Suppressor macrophage treated with lipopolysaccharide for 4 hours (primary cell): ENCODE data around the gene UBE2I.
"Not testable (repeated sequence)": the region's sequence is repeated elsewhere in the genome, so short reads cannot be mapped to it uniquely, and the experiment has no call there.

ENCODE experiments used
- DNase-seq: peaks from one replicate; pipeline ENCODE4 v3.0.0-alpha.2; 2020

UBE2I gene

DNA sequence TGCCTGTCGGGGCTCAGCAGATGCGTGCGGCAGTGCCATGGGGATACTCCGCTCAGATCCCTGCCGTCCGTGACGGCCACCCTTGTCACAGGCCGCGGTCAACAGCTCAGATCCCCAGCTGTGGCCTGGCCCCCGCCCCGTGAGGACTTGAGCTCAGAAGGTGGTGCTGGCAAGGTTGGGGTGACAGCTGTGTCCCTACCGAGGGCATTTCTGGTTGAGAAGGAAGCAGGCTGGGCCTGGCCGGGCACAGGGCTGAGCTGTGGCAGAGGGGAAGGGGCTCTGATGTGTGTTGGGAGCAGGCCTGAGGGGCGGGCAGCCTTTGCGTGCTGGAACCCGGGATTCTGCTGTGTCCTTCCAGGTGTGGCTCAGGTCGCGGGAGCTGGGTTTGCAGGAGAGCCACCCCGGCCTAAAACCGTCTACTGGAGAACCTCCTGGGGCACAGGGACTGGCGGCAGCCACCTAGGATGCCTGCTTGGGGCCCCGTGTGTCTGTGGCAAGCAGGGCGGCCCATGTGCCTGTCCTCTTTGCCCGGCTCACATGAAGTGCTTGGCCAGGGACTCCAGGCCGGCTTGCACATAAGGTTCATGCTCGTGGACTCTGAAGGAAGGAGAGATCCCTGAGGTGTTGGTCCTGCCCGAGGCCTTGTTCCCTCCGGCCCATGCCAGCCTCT is 5.1 kb downstream of the UBE2I start:
- no peak for DNase-seq

DNA sequence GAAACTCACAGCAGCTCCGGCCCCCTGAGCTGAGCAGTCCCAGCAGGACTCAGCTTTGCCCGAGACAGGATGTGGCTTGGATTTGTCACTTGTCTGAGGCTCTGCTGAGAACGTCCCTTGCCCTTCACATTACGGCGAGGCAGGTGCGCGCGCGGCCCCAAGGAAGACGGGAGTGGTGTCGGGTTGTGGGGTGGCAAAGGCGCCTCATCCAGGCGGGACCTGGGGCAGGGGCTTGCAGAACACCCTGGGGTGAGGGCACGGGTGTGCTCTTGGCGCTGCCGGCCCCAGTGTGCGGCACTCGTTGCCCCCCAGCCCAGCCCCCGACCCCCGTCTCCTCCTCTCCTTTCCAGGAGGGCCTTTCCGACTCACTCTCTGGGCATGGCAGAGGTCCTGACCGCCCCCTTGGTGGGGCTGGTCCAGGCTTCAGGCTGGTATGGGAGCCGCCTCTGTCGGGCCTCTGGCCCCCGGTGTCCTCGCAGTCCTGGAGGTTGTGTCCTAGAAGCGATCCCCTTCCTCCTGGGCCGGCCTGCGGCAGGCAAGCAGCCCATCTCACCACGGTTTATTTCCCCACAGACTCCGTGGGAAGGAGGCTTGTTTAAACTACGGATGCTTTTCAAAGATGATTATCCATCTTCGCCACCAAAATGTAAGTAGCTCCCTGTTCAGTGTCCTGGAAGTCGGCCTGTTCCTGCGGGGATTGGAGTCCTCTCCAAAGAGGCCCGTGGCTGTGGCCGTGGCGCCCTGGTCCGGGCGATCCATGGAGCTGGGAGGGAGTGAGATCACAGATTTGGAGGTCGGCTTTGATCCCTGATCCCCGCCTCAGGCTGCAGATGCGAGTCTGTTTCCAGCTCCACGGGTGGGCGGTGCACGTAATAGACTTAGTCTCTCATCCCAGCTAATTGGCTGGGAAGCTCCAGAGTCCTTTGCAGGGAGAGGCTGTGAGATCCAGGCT is 5.9 kb downstream of the UBE2I start:
- DNase-seq: no peak

- no peak for DNase-seq
These were observed 6.6 kb downstream of the UBE2I start for GRCh38 chr16:1316033-1316405.

GRCh38 chr16:1317479-1318267 is 8.2 kb downstream of the UBE2I start:
- no peak for DNase-seq

GRCh38 chr16:1318268-1318545 is 8.8 kb downstream of the UBE2I start:
- no peak for DNase-seq

DNA sequence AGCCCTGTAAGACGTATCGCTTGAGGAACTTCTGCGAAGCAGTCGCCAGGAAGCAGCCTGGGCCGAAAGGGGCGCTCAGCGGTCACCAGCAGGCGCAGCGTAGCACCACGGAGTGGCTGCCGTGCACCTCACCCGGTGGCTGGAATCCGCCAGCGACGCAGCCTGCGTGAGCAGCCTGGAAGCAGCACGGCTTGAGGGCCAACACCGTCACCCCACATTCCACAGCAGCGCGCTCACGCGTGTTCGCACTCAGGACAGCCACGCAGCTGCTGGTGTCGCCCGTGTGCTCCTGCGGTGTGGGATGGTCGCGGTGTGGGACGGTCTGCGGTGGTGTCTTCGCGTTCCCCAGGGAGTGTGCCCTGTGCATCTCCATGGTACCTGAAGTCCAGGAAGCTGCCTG is 9.6 kb downstream of the UBE2I start:
- no peak for DNase-seq

GRCh38 chr16:1320097-1320496 is 10.7 kb downstream of the UBE2I start:
- DNase-seq: no peak

DNA sequence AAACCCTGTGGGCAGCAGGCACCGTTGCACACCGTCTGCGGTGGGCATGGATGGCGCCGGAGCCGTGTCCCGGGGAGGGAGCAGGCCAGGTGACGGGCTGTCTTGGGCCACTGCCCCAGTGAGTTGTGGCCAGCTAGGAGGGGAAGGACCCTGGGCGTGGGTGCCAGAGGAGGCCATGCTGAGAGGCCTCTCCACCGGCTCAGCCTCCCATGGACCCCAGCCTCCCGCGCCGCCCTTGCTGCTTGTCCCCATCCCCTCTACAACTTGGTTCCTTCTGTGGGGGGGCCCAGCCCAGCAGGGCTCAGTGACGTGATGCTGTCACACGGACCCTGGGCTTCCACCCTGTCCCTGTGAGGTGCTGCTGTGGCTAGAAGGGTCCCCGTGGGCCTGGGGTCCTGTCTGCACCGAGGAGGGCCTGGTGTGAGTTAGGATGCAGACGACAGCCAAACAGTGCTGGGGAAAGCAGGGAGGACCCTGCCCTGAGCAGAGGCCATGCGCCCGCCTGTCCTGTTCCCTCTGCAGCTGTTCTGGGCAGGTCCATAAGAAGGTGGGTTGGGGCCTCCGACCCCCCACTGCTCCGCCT is 11.3 kb downstream of the UBE2I start:
- DNase-seq: no peak

DNA sequence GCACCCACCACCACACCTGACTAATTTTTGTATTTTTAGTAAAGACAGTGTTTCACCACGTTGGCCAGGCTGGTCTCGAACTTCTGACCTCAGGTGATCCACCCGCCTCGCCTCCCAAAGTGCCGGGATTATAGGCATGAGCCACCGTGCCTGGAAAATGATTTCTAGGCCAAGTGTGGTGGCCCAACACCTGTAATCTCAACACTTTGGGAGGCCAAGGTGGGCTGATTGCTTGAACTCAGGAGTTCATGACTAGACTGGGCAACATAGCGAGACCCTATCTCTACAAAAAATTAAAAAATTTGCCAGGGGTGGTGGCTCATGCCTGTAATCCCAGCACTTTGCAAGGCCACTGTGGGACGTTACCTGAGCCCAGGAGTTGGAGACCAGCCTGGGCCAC is 13.0 kb downstream of the UBE2I start:
- no peak for DNase-seq

- DNase-seq: no peak
These were observed 14.1 kb downstream of the UBE2I start for GRCh38 chr16:1323296-1324239.

DNA sequence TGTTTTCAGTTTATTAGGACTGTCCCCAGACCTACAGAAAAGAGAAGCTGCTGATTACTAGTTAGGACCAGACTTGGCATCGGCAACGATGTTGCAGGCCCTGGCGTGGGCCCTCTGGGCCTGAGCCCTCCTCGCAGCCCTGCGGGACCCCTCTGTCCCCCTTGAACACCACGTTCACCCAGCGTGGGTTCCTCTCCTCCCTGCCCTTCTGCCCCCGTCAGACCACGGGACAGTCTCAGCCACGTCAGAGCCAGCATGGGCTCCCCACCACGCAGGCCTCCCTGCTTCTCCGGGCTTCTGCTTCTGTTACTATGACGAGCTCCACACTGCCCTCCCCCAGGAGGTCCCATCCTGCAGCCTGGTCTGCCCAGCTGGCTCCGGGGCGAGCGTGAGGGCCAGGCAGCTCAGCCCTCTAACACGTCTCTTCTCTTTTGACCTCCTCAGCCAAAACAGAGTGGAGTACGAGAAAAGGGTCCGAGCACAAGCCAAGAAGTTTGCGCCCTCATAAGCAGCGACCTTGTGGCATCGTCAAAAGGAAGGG is 14.9 kb downstream of the UBE2I start:
- no peak for DNase-seq

DNA sequence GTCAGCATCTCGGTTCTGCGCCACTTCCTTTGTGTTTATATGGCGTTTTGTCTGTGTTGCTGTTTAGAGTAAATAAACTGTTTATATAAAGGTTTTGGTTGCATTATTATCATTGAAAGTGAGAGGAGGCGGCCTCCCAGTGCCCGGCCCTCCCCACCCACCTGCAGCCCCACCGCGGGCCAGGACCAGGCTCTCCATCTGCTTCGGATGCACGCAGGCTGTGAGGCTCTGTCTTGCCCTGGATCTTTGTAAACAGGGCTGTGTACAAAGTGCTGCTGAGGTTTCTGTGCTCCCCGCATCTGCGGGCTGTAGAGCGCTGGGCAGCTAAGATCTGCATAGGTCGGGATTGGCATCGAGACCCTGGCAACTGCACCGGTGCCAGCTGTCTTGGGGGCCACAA is 15.8 kb downstream of the UBE2I start:
- no peak for DNase-seq

GRCh38 chr16:1325673-1326371 is 16.4 kb downstream of the UBE2I start:
- DNase-seq: no peak

- DNase-seq: no peak
These were observed 17.0 kb downstream of the UBE2I start for GRCh38 chr16:1326391-1326790.

DNA sequence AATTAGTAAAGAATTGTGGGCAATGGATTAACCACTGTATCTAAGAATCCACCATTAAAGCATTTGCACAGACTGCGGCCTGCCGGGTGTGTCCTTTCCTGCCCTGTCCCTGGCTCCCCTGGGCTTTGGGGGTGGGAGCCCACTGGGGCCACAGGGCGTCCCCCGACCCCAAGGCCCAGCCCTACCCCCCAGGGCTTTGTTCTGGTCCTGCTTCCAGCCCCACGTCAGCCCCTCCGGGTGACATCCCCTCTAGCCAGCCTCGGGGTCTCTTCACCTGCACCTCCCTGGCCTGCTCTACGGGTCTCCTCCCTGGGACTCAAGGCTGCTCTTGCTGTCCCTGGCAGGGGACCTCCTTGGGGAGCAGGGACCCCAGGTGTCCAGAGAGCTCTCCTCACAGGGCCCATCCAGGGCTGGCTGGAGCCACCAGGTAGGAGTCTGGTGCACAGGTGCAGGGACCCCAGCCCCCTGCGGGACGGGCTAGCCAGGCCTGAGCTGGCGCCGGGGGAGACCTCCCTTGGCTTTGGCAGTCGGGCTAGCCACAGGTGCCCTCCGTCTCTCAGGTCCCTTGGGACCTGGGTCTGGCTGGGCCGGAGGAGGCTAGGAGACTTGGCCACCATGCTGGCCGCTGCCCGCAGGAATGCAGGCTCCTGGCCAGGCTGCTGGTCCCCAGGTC is 17.6 kb downstream of the UBE2I start:
- DNase-seq: no peak

DNA sequence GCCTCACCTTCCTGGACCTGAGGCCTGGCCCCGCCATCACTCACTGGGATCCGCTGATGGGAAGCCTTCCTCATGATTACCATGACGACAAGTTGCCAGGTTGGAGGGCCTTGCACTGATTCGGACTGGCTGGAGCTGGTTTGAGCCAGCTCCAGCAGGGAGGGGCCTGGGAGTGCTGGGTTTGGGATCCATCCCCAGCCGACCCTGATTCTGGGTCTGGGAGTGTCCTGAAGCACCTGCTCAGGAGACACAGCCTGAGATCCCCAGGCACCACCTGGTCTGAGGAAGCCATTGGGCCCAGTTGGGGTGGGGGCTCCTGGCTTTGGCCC is 18.1 kb downstream of the UBE2I start:
- DNase-seq: no peak

DNA sequence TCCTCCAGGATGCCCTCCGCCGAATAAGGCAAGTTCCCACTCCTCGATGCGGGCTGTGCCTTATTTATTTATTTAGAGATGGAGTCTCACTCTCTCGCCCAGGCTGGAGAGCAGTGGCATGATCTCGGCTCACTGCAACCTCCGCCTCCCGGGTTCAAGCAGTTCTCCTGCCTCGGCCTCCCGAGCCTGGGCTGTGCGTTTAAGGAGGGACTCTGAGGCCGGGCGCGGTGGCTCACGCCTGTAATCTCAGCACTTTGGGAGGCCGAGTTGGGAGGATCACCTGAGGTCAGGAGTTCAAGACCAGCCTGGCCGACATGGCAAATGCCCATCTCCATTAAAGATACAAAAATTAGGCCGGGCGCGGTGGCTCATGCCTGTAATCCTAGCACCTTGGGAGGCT is 18.7 kb downstream of the UBE2I start:
- DNase-seq: not testable (repeated sequence)

DNA sequence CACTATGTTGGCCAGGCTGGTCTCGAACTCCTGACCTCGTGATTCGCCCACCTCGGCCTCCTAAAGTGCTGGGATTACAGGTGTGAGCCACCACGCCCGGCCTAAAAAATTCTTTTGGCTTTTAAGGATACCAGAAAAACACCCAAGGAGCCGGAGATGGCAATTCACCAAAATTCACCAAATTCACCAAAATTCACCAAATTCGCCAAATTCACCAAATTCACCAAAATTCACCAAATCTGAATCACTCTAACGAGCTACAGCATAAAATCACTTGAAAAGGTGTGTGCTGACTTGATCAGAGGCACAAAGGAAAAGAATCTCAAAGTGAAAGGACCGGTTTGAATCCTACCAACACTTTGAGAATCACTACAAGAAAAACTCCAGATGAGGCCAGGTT is 19.5 kb downstream of the UBE2I start:
- DNase-seq: not testable (repeated sequence)

DNA sequence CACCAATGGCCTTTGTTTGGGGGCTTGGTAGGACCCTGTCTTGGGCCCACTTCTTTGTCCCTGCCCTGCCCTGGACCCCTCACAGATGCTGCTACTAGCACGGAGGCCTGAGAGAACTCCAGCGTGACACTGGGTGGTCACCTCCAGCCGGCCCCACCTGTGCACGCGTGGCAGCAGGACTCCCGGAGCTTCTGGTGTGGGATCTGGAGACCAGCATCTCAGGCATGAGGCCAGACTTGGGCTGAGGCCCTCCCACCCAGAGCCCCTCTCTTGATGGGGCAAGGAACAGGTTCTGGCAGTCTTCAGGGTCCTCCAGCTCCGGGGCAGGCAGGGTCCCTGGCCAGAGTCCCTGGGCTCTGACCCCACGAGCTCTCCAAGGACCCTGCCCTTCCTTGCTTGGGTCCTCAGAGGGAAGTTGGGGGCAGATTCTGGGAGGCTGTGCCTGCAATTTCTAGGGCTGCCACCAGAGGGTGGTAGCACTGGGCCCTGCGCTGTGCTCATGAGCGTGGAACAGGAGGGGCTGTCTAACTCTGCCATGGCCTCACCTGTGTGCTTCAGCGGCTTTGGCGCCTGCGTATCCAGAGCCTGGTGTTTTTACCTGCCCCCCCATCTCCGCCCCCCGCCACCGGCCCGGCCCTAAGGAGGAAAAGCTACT is 21.0 kb downstream of the UBE2I start:
- DNase-seq: no peak
